IMR-90 (cell line): ENCODE data around the gene KRT72. TPM values are rescaled to one million over a fixed set of nuclear protein-coding genes. Genes with fewer than 3 reads are reported as not detected.

Experiments
- ATAC-seq: fragments of 200-7000 bp; cut with Tn5 transposase; 2 replicates; pipeline ENCODE4 v1.9.1; 2020; ENCODE audit warnings: low read depth, mild to moderate bottlenecking, moderate library complexity
- BruUV-seq: library from RNA; stranded (reverse); fragments of 400-500 nt; replicated peaks from 2 replicates; lab custom pipeline; 2021; lab: Mats Ljungman, UMichigan
- CTCF ChIA-PET: fragments of 300-600 bp; formaldehyde crosslinking; extraction: SDS; loops from one replicate; lab custom pipeline; 2021; ENCODE audit warnings: antibody characterized with exemption; lab: Yijun Ruan, JAX
- POLR2A ChIA-PET: fragments of 300-600 bp; sonication (Branson Sonifier 250); formaldehyde crosslinking; loops from one replicate; lab custom pipeline; 2022; ENCODE audit warnings: antibody characterized with exemption; ENCODE audit not compliant: unreplicated experiment; lab: Charles Lee
- DNase-seq: peaks from one replicate; pipeline ENCODE4 v3.0.0; 2013
- H2AFZ ChIP-seq: replicated peaks from 2 replicates; pipeline ENCODE3; 2013; ENCODE audit warnings: low read length, mild to moderate bottlenecking; ENCODE audit not compliant: poor library complexity
- H2AK5ac ChIP-seq: 2 replicates; pipeline ENCODE4 v1.6.1; 2013; ENCODE audit warnings: low read depth, low read length, inconsistent platforms
- H2AK9ac ChIP-seq: replicated peaks from 2 replicates; pipeline ENCODE3; 2013; ENCODE audit warnings: mild to moderate bottlenecking, low read depth, low read length, moderate library complexity; ENCODE audit not compliant: poor library complexity
- H2BK120ac ChIP-seq: 2 replicates; pipeline ENCODE4 v1.6.1; 2013; ENCODE audit warnings: low read depth, low read length, inconsistent platforms
- H2BK15ac ChIP-seq: 3 replicates; pipeline ENCODE4 v1.6.1; 2013; ENCODE audit warnings: low read depth, low read length, inconsistent platforms
- H2BK20ac ChIP-seq: 2 replicates; pipeline ENCODE4 v1.6.1; 2013; ENCODE audit warnings: low read depth, mild to moderate bottlenecking, inconsistent platforms, low read length, moderate library complexity
- H2BK5ac ChIP-seq: 2 replicates; pipeline ENCODE4 v1.6.1; 2013; ENCODE audit warnings: mild to moderate bottlenecking, low read depth, low read length, inconsistent platforms; ENCODE audit not compliant: poor library complexity, severe bottlenecking
- H3K14ac ChIP-seq: replicated peaks from 2 replicates; pipeline ENCODE4 v1.6.1; 2013; ENCODE audit warnings: low read depth, low read length, inconsistent platforms
- H3K18ac ChIP-seq: 2 replicates; pipeline ENCODE4 v1.6.1; 2013; ENCODE audit warnings: low read depth, low read length, control low read depth
- H3K23ac ChIP-seq: 2 replicates; pipeline ENCODE4 v1.6.1; 2013; ENCODE audit warnings: low read depth, low read length, inconsistent platforms
- H3K27ac ChIP-seq: 2 replicates; pipeline ENCODE4 v1.5.1; 2013; ENCODE audit warnings: mild to moderate bottlenecking, control low read depth, low read length; ENCODE audit not compliant: insufficient read depth
- H3K27me3 ChIP-seq: 2 replicates; pipeline ENCODE4 v1.6.1; 2013; ENCODE audit warnings: low read length; ENCODE audit not compliant: control insufficient read depth, insufficient read depth
- H3K36me3 ChIP-seq: 2 replicates; pipeline ENCODE4 v1.6.1; 2013; ENCODE audit warnings: low read length, mixed read lengths; ENCODE audit not compliant: control insufficient read depth, insufficient read depth
- H3K4ac ChIP-seq: 2 replicates; pipeline ENCODE4 v1.6.1; 2013; ENCODE audit warnings: low read depth, low read length, inconsistent platforms
- H3K4me1 ChIP-seq: 2 replicates; pipeline ENCODE4 v1.6.1; 2013; ENCODE audit warnings: low read length, mixed read lengths; ENCODE audit not compliant: control insufficient read depth, insufficient read depth
- H3K4me2 ChIP-seq: 2 replicates; pipeline ENCODE4 v1.6.1; 2013; ENCODE audit warnings: low read depth, mild to moderate bottlenecking, control low read depth, low read length, moderate library complexity
- H3K4me3 ChIP-seq: 2 replicates; pipeline ENCODE4 v1.5.1; 2013; ENCODE audit warnings: low read depth, mild to moderate bottlenecking, control low read depth, low read length, moderate library complexity; ENCODE audit not compliant: insufficient read depth
- H3K56ac ChIP-seq: 2 replicates; pipeline ENCODE4 v1.6.1; 2013; ENCODE audit warnings: low read length, inconsistent platforms; ENCODE audit not compliant: insufficient read depth; ENCODE audit errors: extremely low read depth
- H3K79me1 ChIP-seq, 2 experiments: 2 replicates each; pipeline ENCODE4 v1.6.1; 2013; ENCODE audit warnings: low read length in 2 of 2, inconsistent platforms in 1 of 2, low read depth in 1 of 2
- H3K9ac ChIP-seq: 2 replicates; pipeline ENCODE4 v1.6.1; 2013; ENCODE audit warnings: low read depth, low read length, control low read depth
- H3K9me1 ChIP-seq: 2 replicates; pipeline ENCODE4 v1.6.1; 2013; ENCODE audit warnings: low read length, inconsistent platforms; ENCODE audit not compliant: insufficient read depth
- H3K9me3 ChIP-seq: 2 replicates; pipeline ENCODE4 v1.6.1; 2013; ENCODE audit warnings: low read length; ENCODE audit not compliant: control insufficient read depth, insufficient read depth
- H4K20me1 ChIP-seq: 2 replicates; pipeline ENCODE4 v1.6.1; 2013; ENCODE audit warnings: low read length, inconsistent platforms; ENCODE audit not compliant: insufficient read depth
- H4K5ac ChIP-seq: 2 replicates; pipeline ENCODE4 v1.6.1; 2013; ENCODE audit warnings: mild to moderate bottlenecking, low read depth, low read length, control low read depth
- H4K8ac ChIP-seq, 2 experiments: 2 replicates each; pipeline ENCODE4 v1.6.1; 2013; ENCODE audit warnings: low read depth in 2 of 2, low read length in 2 of 2, control low read depth in 1 of 2, inconsistent platforms in 1 of 2
- H4K91ac ChIP-seq: 2 replicates; pipeline ENCODE4 v1.6.1; 2013; ENCODE audit warnings: low read depth, low read length, inconsistent platforms; ENCODE audit not compliant: insufficient read depth
- WGBS, 2 experiments: methylation state at CpG; one replicate each; pipeline versions ENCODE4 v1.1.5 to v1.1.7; 2013; ENCODE audit warnings: missing lambda C conversion rate in 2 of 2; ENCODE audit not compliant: insufficient read length in 1 of 2; ENCODE audit errors: extremely low coverage in 2 of 2; 5-methylcytosine and 5-hydroxymethylcytosine counted together
- dilution Hi-C: fragments of 300-500 bp; cut with HindIII; formaldehyde crosslinking; loops from one replicate; pipeline ENCODE4 v1.14.3; 2018; ENCODE audit warnings: low sequenced_read_pairs; ENCODE audit not compliant: unreplicated experiment
- in situ Hi-C: fragments of 300-500 bp; cut with MboI; formaldehyde crosslinking; loops from 3 replicates; pipeline ENCODE4 v1.14.3; 2019; ENCODE audit warnings: low sequenced_read_pairs, inconsistent platforms, mixed read lengths
- intact Hi-C: fragments of 100-400 bp; cut with micrococcal nuclease; formaldehyde crosslinking; loops from 2 replicates; pipeline ENCODE4 v1.10.0; 2022
- polyA plus RNA-seq, 3 experiments: library from polyadenylated mRNA; depleted of rRNA; stranded (reverse); fragments of >200 nt; gene quantifications; 2 replicates each; pipeline ENCODE4 v1.2.3, GENCODE V29; 2012; ENCODE audit warnings: low replicate concordance in 1 of 3
- total RNA-seq: library from RNA; depleted of rRNA; stranded (reverse); fragments of >200 nt; gene quantifications from 2 replicates; pipeline ENCODE4 v1.2.3, GENCODE V29; 2012
- TF ChIP-seq, protein P1 (sequence below): fragments of 150-350 bp; IDR thresholded peaks from 2 replicates; pipeline ENCODE4 v1.6.1; 2016; ENCODE audit warnings: low read depth, mild to moderate bottlenecking, low read length, moderate library complexity, borderline replicate concordance

KRT72 gene
- total and polyA plus RNA-seq, 2 of the 4 experiments (the other 2 are of a cell fraction): not detected

DNA sequence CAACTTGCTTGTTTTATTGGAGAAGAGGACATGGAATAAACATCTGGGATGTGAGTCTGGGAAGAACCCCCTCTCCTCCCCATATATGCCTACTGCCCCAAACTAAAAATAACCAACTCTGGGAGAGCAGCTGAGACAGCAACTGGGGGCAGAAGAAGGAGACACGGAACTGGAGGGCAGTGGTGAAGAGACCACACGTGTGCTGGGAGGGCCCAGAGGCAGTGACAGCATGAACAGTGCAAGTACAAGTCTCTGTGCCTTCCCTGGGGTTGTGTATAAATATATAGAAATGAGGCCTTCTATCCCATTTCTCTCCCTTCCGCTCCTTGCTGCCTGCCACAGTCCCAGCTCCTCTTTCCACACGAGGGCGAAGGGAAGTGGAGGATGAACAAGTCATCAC is 21.1 kb upstream of the KRT72 start:
- Histone ChIP-seq H3K4me3 (no peak overlapping the region), H4K5ac (no peak overlapping the region), H3K9me1 (no peaks in the 10 kb centered on the region), H4K20me1 (no peaks in the 10 kb centered on the region), H3K9ac (no peak overlapping the region), H3K56ac (no peak overlapping the region), H3K18ac (no peak overlapping the region), H3K27me3 (peaks cover 12% of the 10 kb centered on the region), H3K9me3 (no peaks in the 10 kb centered on the region), H3K36me3 (no peaks in the 10 kb centered on the region), H2BK15ac (no peak overlapping the region), H3K4me1 (no peaks in the 10 kb centered on the region), H2AK5ac (no peak overlapping the region), H2AK9ac (no peak overlapping the region), H3K79me1 (no peaks in the 10 kb centered on the region), H3K4ac (no peak overlapping the region), H3K4me2 (no peak overlapping the region), H3K14ac (no peak overlapping the region), H2BK120ac (no peak overlapping the region), H3K23ac (no peak overlapping the region), H3K27ac (no peak overlapping the region), H4K8ac (no peak overlapping the region), H2BK5ac (no peak overlapping the region), H2AFZ (no peak overlapping the region), H2BK20ac (no peak overlapping the region), H4K91ac (no peak overlapping the region)
- no CpG with 5 or more reads among the region's 5 CpGs for WGBS, 2 experiments
- intact Hi-C loops (no loop called here), in situ Hi-C loops (no loop called here), dilution Hi-C loops (no loop called here)
- CTCF ChIA-PET: no interaction called here
- TF ChIP-seq, protein P1, sequence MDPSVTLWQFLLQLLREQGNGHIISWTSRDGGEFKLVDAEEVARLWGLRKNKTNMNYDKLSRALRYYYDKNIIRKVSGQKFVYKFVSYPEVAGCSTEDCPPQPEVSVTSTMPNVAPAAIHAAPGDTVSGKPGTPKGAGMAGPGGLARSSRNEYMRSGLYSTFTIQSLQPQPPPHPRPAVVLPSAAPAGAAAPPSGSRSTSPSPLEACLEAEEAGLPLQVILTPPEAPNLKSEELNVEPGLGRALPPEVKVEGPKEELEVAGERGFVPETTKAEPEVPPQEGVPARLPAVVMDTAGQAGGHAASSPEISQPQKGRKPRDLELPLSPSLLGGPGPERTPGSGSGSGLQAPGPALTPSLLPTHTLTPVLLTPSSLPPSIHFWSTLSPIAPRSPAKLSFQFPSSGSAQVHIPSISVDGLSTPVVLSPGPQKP: no peak
- DNase-seq (no peak), ATAC-seq (no peak)
- no TSS peak for BruUV-seq
- POLR2A ChIA-PET: no interaction called here
